ENCODE results near the gene CHM. TPM values are rescaled to one million over a fixed set of nuclear protein-coding genes. Genes with fewer than 3 reads are reported as not detected.

Gene CHM
- total RNA-seq, 1 donor from 2014 or later, result 15.0 TPM

GRCh38 chrX:85998954-85999353, 48.4 kb downstream of the CHM start:
- H3K4me3 ChIP-seq (ENCODE audit: low read depth, low read length), result no peak overlapping the region
- no peak for TF ChIP-seq CTCF (conservative IDR thresholded peaks at IDR 0.05; ENCODE audit: low read depth, low read length)
- no peak for DNase-seq (ENCODE audit: low read depth)

GRCh38 chrX:85996555-85996954, 50.8 kb downstream of the CHM start:
- no peak for TF ChIP-seq CTCF (conservative IDR thresholded peaks at IDR 0.05; ENCODE audit: low read depth, low read length)
- no peak for DNase-seq (ENCODE audit: low read depth)
- H3K4me3 ChIP-seq (ENCODE audit: low read depth, low read length), result no peak overlapping the region

- no peak overlapping the region for H3K4me3 ChIP-seq (ENCODE audit: low read depth, low read length)
- no peak for TF ChIP-seq CTCF (conservative IDR thresholded peaks at IDR 0.05; ENCODE audit: low read depth, low read length)
- DNase-seq (ENCODE audit: low read depth), result no peak
Measured at GRCh38 chrX:85995641-85996040, 51.7 kb downstream of the CHM start.

GRCh38 chrX:85994797-85995196, 52.6 kb downstream of the CHM start:
- no peak for DNase-seq (ENCODE audit: low read depth)
- no peak for TF ChIP-seq CTCF (conservative IDR thresholded peaks at IDR 0.05; ENCODE audit: low read depth, low read length)
- no peak overlapping the region for H3K4me3 ChIP-seq (ENCODE audit: low read depth, low read length)

- H3K4me3 ChIP-seq (ENCODE audit: low read depth, low read length), result no peak overlapping the region
- no peak for DNase-seq (ENCODE audit: low read depth)
- TF ChIP-seq CTCF (conservative IDR thresholded peaks at IDR 0.05; ENCODE audit: low read depth, low read length), result no peak
Measured at GRCh38 chrX:85994228-85994627, 53.1 kb downstream of the CHM start.

GRCh38 chrX:85993539-85994197, 53.7 kb downstream of the CHM start:
- no peak for TF ChIP-seq CTCF (conservative IDR thresholded peaks at IDR 0.05; ENCODE audit: low read depth, low read length)
- DNase-seq (ENCODE audit: low read depth), result no peak
- no peak overlapping the region for H3K4me3 ChIP-seq (ENCODE audit: low read depth, low read length)

GRCh38 chrX:85992811-85993229, 54.5 kb downstream of the CHM start:
- TF ChIP-seq CTCF (conservative IDR thresholded peaks at IDR 0.05; ENCODE audit: low read depth, low read length), result no peak
- DNase-seq (ENCODE audit: low read depth), result no peak
- H3K4me3 ChIP-seq (ENCODE audit: low read depth, low read length), result no peak overlapping the region

All from epithelial cell of proximal tubule (primary cell).